Stimulated activated CD4-positive, alpha-beta T cell treated with anti-CD3 and anti-CD28 coated beads, Interleukin-12 subunit alpha, Interleukin-12 subunit beta, amount 100 ng/mL, for 24 hours (primary cell): Measurements from ENCODE around the gene SLC35F4.
"Not testable (repeated sequence)": the region's sequence is repeated elsewhere in the genome, so short reads cannot be mapped to it uniquely, and the experiment has no call there.

Experiments used
- DNase-seq, 2 experiments: peaks; one replicate each; pipeline ENCODE4 v3.0.0-alpha.2; 2020; ENCODE audit warnings: low read depth in 2 of 2

SLC35F4 gene

GRCh38 chr14:57729208-57730187 is 136.4 kb downstream of the SLC35F4 start:
- DNase-seq, result no peak

GRCh38 chr14:57725399-57726077 is 140.4 kb downstream of the SLC35F4 start:
- DNase-seq, result no peak

- DNase-seq, result not testable (repeated sequence)
Measured at GRCh38 chr14:57722141-57722540, 143.8 kb downstream of the SLC35F4 start.

GRCh38 chr14:57714487-57714931 is 151.4 kb downstream of the SLC35F4 start:
- DNase-seq, result no peak

- no peak for DNase-seq
Measured at GRCh38 chr14:57712698-57713097, 153.2 kb downstream of the SLC35F4 start.

- DNase-seq, result no peak
Measured at GRCh38 chr14:57712102-57712501, 153.8 kb downstream of the SLC35F4 start.

GRCh38 chr14:57709909-57710308 is 156.0 kb downstream of the SLC35F4 start:
- no peak for DNase-seq

GRCh38 chr14:57709086-57709485 is 156.8 kb downstream of the SLC35F4 start:
- DNase-seq, result not testable (repeated sequence)

- no peak for DNase-seq
Measured at GRCh38 chr14:57707219-57707618, 158.7 kb downstream of the SLC35F4 start.

GRCh38 chr14:57704763-57705162 is 161.1 kb downstream of the SLC35F4 start:
- DNase-seq, result no peak

GRCh38 chr14:57699947-57700346 is 165.9 kb downstream of the SLC35F4 start:
- DNase-seq, result no peak

GRCh38 chr14:57692671-57693070 is 173.2 kb downstream of the SLC35F4 start:
- no peak for DNase-seq

GRCh38 chr14:57687416-57687815 is 178.5 kb downstream of the SLC35F4 start:
- DNase-seq, result no peak

- DNase-seq, result no peak
Measured at GRCh38 chr14:57686304-57686703, 179.6 kb downstream of the SLC35F4 start.

- DNase-seq, result no peak
Measured at GRCh38 chr14:57671021-57671420, 194.9 kb downstream of the SLC35F4 start.

GRCh38 chr14:57660208-57660607 is 205.7 kb downstream of the SLC35F4 start:
- DNase-seq, result no peak

GRCh38 chr14:57659052-57659451 is 206.8 kb downstream of the SLC35F4 start:
- no peak for DNase-seq

GRCh38 chr14:57657487-57657886 is 208.4 kb downstream of the SLC35F4 start:
- DNase-seq, result no peak

GRCh38 chr14:57656853-57657252 is 209.0 kb downstream of the SLC35F4 start:
- no peak for DNase-seq

GRCh38 chr14:57652769-57653168 is 213.1 kb downstream of the SLC35F4 start:
- no peak for DNase-seq

- no peak for DNase-seq
Measured at GRCh38 chr14:57641776-57642175, 224.1 kb downstream of the SLC35F4 start.

GRCh38 chr14:57640036-57640435 is 225.9 kb downstream of the SLC35F4 start:
- DNase-seq, result no peak

- no peak for DNase-seq
Measured at GRCh38 chr14:57637901-57638300, 228.0 kb downstream of the SLC35F4 start.
